Neural progenitor cell (in vitro differentiated cells): ENCODE results near the gene RBM33. TPM values are rescaled to one million over a fixed set of nuclear protein-coding genes. Genes with fewer than 3 reads are reported as not detected.

Experiments used
- DNase-seq: peaks from one replicate; pipeline ENCODE4 v3.0.0-alpha.2; 2016; ENCODE audit warnings: low spot score
- H2AFZ ChIP-seq: fragments of 200-600 bp; sonication (generic); replicated peaks from 2 replicates; pipeline ENCODE4 v1.6.1; 2016; ENCODE audit warnings: antibody characterized with exemption
- H3F3A ChIP-seq: fragments of 200-600 bp; sonication (generic); 2 replicates; pipeline ENCODE4 v1.6.1; 2016; ENCODE audit warnings: antibody characterized with exemption, low read depth
- H3K27ac ChIP-seq: fragments of 200-600 bp; sonication (generic); 2 replicates; pipeline ENCODE4 v1.5.1; 2016; ENCODE audit warnings: mild to moderate bottlenecking
- H3K27me3 ChIP-seq: fragments of 200-600 bp; sonication (generic); 2 replicates; pipeline ENCODE4 v1.6.1; 2016; ENCODE audit warnings: mild to moderate bottlenecking, moderate library complexity
- H3K36me3 ChIP-seq: fragments of 200-600 bp; sonication (generic); 2 replicates; pipeline ENCODE4 v1.5.1; 2016
- H3K4me1 ChIP-seq: fragments of 200-600 bp; sonication (generic); 2 replicates; pipeline ENCODE4 v1.6.1; 2016; ENCODE audit warnings: mixed run types
- H3K4me2 ChIP-seq: fragments of 200-600 bp; sonication (generic); 2 replicates; pipeline ENCODE4 v1.6.1; 2016
- H3K4me3 ChIP-seq: fragments of 200-600 bp; sonication (generic); 2 replicates; pipeline ENCODE4 v1.5.1; 2016
- H3K79me2 ChIP-seq: fragments of 200-600 bp; sonication (generic); 2 replicates; pipeline ENCODE4 v1.6.1; 2016; ENCODE audit warnings: low read depth
- H3K9ac ChIP-seq: fragments of 200-600 bp; sonication (generic); 2 replicates; pipeline ENCODE4 v1.6.1; 2016
- H3K9me3 ChIP-seq: fragments of 200-600 bp; sonication (generic); 2 replicates; pipeline ENCODE4 v1.5.1; 2016; ENCODE audit warnings: low read depth
- H4K20me1 ChIP-seq: fragments of 200-600 bp; sonication (generic); 2 replicates; pipeline ENCODE4 v1.6.1; 2016; ENCODE audit warnings: low read depth
- H3K27ac Mint-ChIP-seq: 3 replicates; pipeline ENCODE4 v1.8.0; 2021; ENCODE audit warnings: mixed read lengths
- H3K27me3 Mint-ChIP-seq: 2 replicates; pipeline ENCODE4 v1.8.0; 2022; ENCODE audit warnings: low read depth, mild to moderate bottlenecking, inconsistent platforms, moderate library complexity, mixed read lengths; ENCODE audit not compliant: insufficient read depth
- H3K36me3 Mint-ChIP-seq: 3 replicates; pipeline ENCODE4 v1.8.0; 2021; ENCODE audit warnings: mixed read lengths
- H3K4me1 Mint-ChIP-seq: 3 replicates; pipeline ENCODE4 v1.8.0; 2021; ENCODE audit warnings: mixed read lengths
- H3K4me3 Mint-ChIP-seq: 3 replicates; pipeline ENCODE4 v1.8.0; 2021; ENCODE audit warnings: mild to moderate bottlenecking, moderate library complexity, mixed read lengths
- H3K9me3 Mint-ChIP-seq: 3 replicates; pipeline ENCODE4 v1.8.0; 2020; ENCODE audit warnings: mixed read lengths
- EZH2 ChIP-seq: fragments of 200-600 bp; sonication (generic); IDR thresholded peaks from 2 replicates; pipeline ENCODE4 v1.6.1; 2017; ENCODE audit warnings: antibody characterized with exemption, mild to moderate bottlenecking, moderate library complexity
- EZH2phosphoT487 ChIP-seq: fragments of 200-600 bp; sonication (generic); IDR thresholded peaks from 2 replicates; pipeline ENCODE4 v1.6.1; 2017; ENCODE audit warnings: antibody characterized with exemption
- total RNA-seq: library from RNA; depleted of rRNA; stranded (reverse); fragments of >200 nt; gene quantifications from 2 replicates; pipeline ENCODE4 v1.2.3, GENCODE V29; 2015; ENCODE audit warnings: low replicate concordance
- TF ChIP-seq, protein P1 (sequence below): fragments of 200-600 bp; sonication (generic); IDR thresholded peaks from 2 replicates; pipeline ENCODE4 v1.5.1; 2017; ENCODE audit warnings: antibody characterized with exemption, mild to moderate bottlenecking

RBM33 gene
- total RNA-seq, 1 donor from 2014 or later: 48.6 TPM

DNA sequence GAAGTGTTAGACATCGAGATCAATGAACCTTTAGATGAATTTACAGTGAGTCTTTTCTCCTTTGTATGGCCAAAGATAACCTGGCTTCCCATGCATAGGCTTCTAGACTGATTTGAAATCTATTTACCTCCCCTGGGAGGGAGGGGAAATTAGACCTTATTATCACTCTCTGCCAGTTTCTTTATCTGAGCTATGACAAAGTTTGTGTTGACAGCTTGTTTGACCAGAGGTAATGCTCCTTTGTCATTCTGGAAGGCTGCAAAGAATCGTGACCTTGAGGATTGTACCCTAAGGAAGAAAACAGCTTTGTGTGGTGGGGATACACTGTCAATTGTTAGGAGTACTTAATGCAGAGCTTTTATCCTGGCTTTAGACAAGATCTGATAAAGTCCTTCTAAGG, 36.4 kb downstream of the RBM33 start:
- no peak overlapping the region for H2AFZ ChIP-seq
- peaks cover 44% of the 10 kb centered on the region for H3K36me3 Mint-ChIP-seq
- no peak overlapping the region for H3K4me2 ChIP-seq
- H3K9me3 ChIP-seq: no peaks in the 10 kb centered on the region
- H3K27ac ChIP-seq: no peak overlapping the region
- no peak overlapping the region for H3K27ac Mint-ChIP-seq
- H3K4me3 Mint-ChIP-seq: no peak overlapping the region
- peaks cover 11% of the 10 kb centered on the region for H3K4me1 ChIP-seq
- peaks cover 21% of the 10 kb centered on the region for H3K4me1 Mint-ChIP-seq
- no peaks in the 10 kb centered on the region for H3K9me3 Mint-ChIP-seq
- TF ChIP-seq, protein P1, sequence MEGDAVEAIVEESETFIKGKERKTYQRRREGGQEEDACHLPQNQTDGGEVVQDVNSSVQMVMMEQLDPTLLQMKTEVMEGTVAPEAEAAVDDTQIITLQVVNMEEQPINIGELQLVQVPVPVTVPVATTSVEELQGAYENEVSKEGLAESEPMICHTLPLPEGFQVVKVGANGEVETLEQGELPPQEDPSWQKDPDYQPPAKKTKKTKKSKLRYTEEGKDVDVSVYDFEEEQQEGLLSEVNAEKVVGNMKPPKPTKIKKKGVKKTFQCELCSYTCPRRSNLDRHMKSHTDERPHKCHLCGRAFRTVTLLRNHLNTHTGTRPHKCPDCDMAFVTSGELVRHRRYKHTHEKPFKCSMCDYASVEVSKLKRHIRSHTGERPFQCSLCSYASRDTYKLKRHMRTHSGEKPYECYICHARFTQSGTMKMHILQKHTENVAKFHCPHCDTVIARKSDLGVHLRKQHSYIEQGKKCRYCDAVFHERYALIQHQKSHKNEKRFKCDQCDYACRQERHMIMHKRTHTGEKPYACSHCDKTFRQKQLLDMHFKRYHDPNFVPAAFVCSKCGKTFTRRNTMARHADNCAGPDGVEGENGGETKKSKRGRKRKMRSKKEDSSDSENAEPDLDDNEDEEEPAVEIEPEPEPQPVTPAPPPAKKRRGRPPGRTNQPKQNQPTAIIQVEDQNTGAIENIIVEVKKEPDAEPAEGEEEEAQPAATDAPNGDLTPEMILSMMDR: no peak
- TF ChIP-seq EZH2: no peak
- no peak for TF ChIP-seq EZH2phosphoT487
- H3K27me3 ChIP-seq: no peaks in the 10 kb centered on the region
- H3K36me3 ChIP-seq: peaks cover 22% of the 10 kb centered on the region
- no peaks in the 10 kb centered on the region for H3K27me3 Mint-ChIP-seq
- peaks cover 2% of the 10 kb centered on the region for H3F3A ChIP-seq
- H3K9ac ChIP-seq: no peak overlapping the region
- H3K4me3 ChIP-seq: no peak overlapping the region
- peaks cover 83% of the 10 kb centered on the region for H3K79me2 ChIP-seq
- peaks cover 78% of the 10 kb centered on the region for H4K20me1 ChIP-seq
- no peak for DNase-seq

DNA sequence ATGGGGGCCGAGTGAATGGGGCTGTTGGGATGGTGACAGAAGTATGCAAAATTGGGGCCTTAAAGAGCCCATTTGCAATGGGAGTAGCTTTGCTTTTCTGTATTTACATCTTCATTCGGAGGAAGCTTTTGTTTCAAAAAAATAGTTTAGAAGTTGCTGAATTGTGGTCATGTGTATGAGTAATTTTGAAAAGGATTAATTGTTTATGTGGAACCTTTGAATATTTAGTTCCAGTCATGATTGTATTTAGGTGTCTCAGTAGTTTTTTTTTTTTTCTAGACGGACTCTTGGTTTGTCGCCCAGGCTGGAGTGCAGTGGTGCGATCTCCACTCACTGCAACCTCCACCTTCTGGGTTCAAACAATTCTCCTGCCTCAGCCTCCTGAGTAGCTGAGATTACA, 37.2 kb downstream of the RBM33 start:
- Mint-ChIP-seq H3K27ac (no peak overlapping the region), H3K4me1 (peaks cover 21% of the 10 kb centered on the region), H3K27me3 (no peaks in the 10 kb centered on the region), H3K4me3 (no peak overlapping the region), H3K36me3 (peaks cover 46% of the 10 kb centered on the region), H3K9me3 (peaks cover 3% of the 10 kb centered on the region)
- TF ChIP-seq, protein P1: no peak
- TF ChIP-seq EZH2phosphoT487 (no peak), EZH2 (no peak)
- no peak for DNase-seq
- peaks cover 26% of the 10 kb centered on the region for H3K36me3 ChIP-seq
- H3K27ac ChIP-seq: no peak overlapping the region
- H3K4me3 ChIP-seq: no peak overlapping the region
- H3K9me3 ChIP-seq: peaks cover 3% of the 10 kb centered on the region
- H3K27me3 ChIP-seq: no peaks in the 10 kb centered on the region
- H3K4me1 ChIP-seq: peaks cover 11% of the 10 kb centered on the region
- H3K79me2 ChIP-seq: peaks cover 83% of the 10 kb centered on the region
- H4K20me1 ChIP-seq: peaks cover 71% of the 10 kb centered on the region
- H3K4me2 ChIP-seq: no peak overlapping the region
- peaks cover 2% of the 10 kb centered on the region for H3F3A ChIP-seq
- H2AFZ ChIP-seq: no peak overlapping the region
- no peak overlapping the region for H3K9ac ChIP-seq

DNA sequence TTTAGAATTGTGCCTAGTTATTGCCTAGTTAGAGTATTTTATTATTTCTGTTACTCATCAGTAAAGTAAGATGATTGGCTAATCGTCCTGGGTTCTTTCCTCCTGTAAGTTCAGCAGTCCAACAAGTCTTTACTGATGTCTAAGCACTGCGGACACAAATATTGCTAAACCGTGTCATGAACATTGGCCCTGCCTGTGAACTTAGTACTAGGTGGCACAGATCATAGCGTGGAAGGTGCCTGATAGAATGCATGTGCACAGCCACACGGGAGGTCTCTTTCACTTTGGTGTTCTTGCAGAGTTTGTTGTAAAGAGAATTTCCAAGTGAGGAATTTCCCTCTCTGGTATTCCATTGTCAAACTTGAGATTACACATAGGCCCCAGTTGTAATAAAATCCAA, 38.0 kb downstream of the RBM33 start:
- H3K4me1 Mint-ChIP-seq: peaks cover 21% of the 10 kb centered on the region
- no peak overlapping the region for H3K4me3 Mint-ChIP-seq
- Histone ChIP-seq H3K4me1 (peaks cover 11% of the 10 kb centered on the region), H3K9me3 (peaks cover 3% of the 10 kb centered on the region), H3K9ac (no peak overlapping the region), H3K27ac (no peak overlapping the region), H3K79me2 (peaks cover 82% of the 10 kb centered on the region), H3F3A (peaks cover 2% of the 10 kb centered on the region), H3K27me3 (no peaks in the 10 kb centered on the region), H4K20me1 (peaks cover 63% of the 10 kb centered on the region), H3K4me2 (no peak overlapping the region), H3K36me3 (peaks cover 26% of the 10 kb centered on the region), H2AFZ (no peak overlapping the region), H3K4me3 (no peak overlapping the region)
- TF ChIP-seq EZH2phosphoT487: no peak
- TF ChIP-seq EZH2: no peak
- TF ChIP-seq, protein P1: no peak
- no peak for DNase-seq
- H3K27me3 Mint-ChIP-seq: no peaks in the 10 kb centered on the region
- H3K9me3 Mint-ChIP-seq: peaks cover 3% of the 10 kb centered on the region
- peaks cover 50% of the 10 kb centered on the region for H3K36me3 Mint-ChIP-seq
- H3K27ac Mint-ChIP-seq: no peak overlapping the region
